ENCODE measurements around the gene SELENOW. TPM values are rescaled to one million over a fixed set of nuclear protein-coding genes. Genes with fewer than 3 reads are reported as not detected.

Gene SELENOW
- 441 TPM for polyA plus RNA-seq (2013, experiment 1 of 2)
- polyA plus RNA-seq (2013, experiment 2 of 2) = 434 TPM

DNA sequence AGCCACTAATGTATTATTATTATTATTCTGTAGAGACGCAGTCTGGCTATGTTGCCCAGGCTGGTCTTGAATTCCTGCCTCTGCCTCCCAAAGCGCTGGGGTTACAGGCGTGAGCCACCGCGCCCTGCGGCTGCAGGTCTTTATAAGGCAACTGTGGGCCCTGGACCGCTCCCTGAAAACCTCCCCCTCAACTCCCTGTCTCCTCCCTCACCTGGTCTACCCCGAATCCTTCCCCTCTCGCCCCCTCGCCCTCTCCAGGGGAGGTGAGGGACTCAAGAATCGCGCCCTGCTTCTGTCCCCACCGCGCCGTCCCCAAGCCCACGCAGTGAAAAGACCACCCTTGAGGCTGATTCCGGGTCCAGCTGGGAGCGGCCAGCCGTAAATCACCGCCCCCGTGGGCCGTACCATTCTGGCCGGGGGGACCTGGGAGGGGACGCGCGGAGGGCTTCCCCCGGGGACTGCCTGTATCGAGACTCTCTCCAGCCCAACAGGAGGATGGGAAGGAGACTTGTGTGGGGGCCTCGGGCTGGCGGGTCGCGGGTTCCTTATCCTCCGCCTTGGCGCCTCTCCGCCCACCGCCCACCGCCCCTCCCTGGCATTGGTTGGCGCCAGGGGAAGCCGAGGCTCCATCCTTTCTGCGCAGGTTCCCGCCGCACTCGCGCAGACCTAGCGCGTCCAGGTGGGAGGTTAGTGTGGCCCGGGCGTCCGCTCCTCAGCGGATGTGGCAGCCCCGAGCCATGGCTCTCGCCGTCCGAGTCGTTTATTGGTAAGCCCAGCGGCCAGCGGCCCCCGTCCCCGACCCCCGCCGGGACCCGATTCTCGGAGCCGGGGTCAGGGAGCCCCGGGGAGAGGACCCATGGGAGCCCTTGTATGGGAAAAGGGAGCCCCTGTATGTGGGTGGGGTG is at the start of gene SELENOW:
Gene SELENOW (plus strand): TSS at position 655 of the 905 bp plus-strand sequence. CDS start 83 bp downstream, at position 738.
- Histone ChIP-seq H3K79me1 (ENCODE audit: low read length) (peaks cover 17% of the 10 kb centered on the region), H2BK5ac (ENCODE audit: low read length) (peak within 1 kb of the TSS; percentile 96), H2BK120ac (ENCODE audit: low read depth, low read length) (peak within 1 kb of the TSS; percentile 14), H3K56ac (ENCODE audit: low read length) (peak within 1 kb of the TSS; percentile 100), H2AK5ac (ENCODE audit: low read length) (peak within 1 kb of the TSS; percentile 32), H3K27me3 (ENCODE audit: insufficient read depth, low read length, poor library complexity) (no peaks in the 10 kb centered on the region), H3K23ac (ENCODE audit: low read length) (no peak within 1 kb of the TSS), H4K8ac (ENCODE audit: low read depth, low read length) (no peak within 1 kb of the TSS), H3K79me2 (ENCODE audit: control insufficient read depth, insufficient read depth, low read length) (peaks cover 32% of the 10 kb centered on the region), H4K5ac (ENCODE audit: low read length) (no peak within 1 kb of the TSS), H3K4me3 (ENCODE audit: low read length) (peak within 1 kb of the TSS; percentile 96), H3K27ac (ENCODE audit: low read depth, low read length) (peak within 1 kb of the TSS; percentile 73), H3K18ac (ENCODE audit: low read length) (peak within 1 kb of the TSS; percentile 86), H3K4ac (ENCODE audit: low read depth, low read length) (peak within 1 kb of the TSS; percentile 90), H3K36me3 (ENCODE audit: control insufficient read depth, insufficient read depth, low read length) (peaks cover 11% of the 10 kb centered on the region), H3K4me2 (ENCODE audit: low read length) (peak within 1 kb of the TSS; percentile 95), H3K9ac (ENCODE audit: low read length) (peak within 1 kb of the TSS; percentile 99), H2BK15ac (replicated peaks; ENCODE audit: low read depth) (no peak within 1 kb of the TSS), H3K4me1 (ENCODE audit: control insufficient read depth, low read depth, low read length) (no peaks in the 10 kb centered on the region)
- peak; percentile 92 for DNase-seq
- no CpG with 5 or more reads among the region's 65 CpGs for WGBS (ENCODE audit: extremely low coverage, insufficient coverage, low lambda C conversion rate)

- Histone ChIP-seq H3K4ac (ENCODE audit: low read depth, low read length) (no peak overlapping the region), H3K56ac (ENCODE audit: low read length) (peak overlapping the region; percentile 79), H3K4me2 (ENCODE audit: low read length) (peak overlapping the region; percentile 54), H3K27ac (ENCODE audit: low read depth, low read length) (peak overlapping the region; percentile 71), H4K5ac (ENCODE audit: low read length) (no peak overlapping the region), H2BK120ac (ENCODE audit: low read depth, low read length) (no peak overlapping the region), H3K79me2 (ENCODE audit: control insufficient read depth, insufficient read depth, low read length) (no peaks in the 10 kb centered on the region), H3K36me3 (ENCODE audit: control insufficient read depth, insufficient read depth, low read length) (no peaks in the 10 kb centered on the region), H3K27me3 (ENCODE audit: insufficient read depth, low read length, poor library complexity) (no peaks in the 10 kb centered on the region), H2AK5ac (ENCODE audit: low read length) (no peak overlapping the region), H3K4me1 (ENCODE audit: control insufficient read depth, low read depth, low read length) (peaks cover 3% of the 10 kb centered on the region), H3K23ac (ENCODE audit: low read length) (no peak overlapping the region), H3K79me1 (ENCODE audit: low read length) (no peaks in the 10 kb centered on the region), H2BK5ac (ENCODE audit: low read length) (no peak overlapping the region), H2BK15ac (replicated peaks; ENCODE audit: low read depth) (no peak overlapping the region), H4K8ac (ENCODE audit: low read depth, low read length) (no peak overlapping the region), H3K9ac (ENCODE audit: low read length) (peak overlapping the region; percentile 28), H3K4me3 (ENCODE audit: low read length) (no peak overlapping the region), H3K18ac (ENCODE audit: low read length) (peak overlapping the region; percentile 10)
- no CpG with 5 or more reads among the region's 9 CpGs for whole genome bisulfite sequencing (ENCODE audit: extremely low coverage, insufficient coverage, low lambda C conversion rate)
- DNase-seq = peak; percentile 96
Measured at GRCh38 chr19:47729468-47729798, 49.1 kb upstream of the SELENOW start.

DNA sequence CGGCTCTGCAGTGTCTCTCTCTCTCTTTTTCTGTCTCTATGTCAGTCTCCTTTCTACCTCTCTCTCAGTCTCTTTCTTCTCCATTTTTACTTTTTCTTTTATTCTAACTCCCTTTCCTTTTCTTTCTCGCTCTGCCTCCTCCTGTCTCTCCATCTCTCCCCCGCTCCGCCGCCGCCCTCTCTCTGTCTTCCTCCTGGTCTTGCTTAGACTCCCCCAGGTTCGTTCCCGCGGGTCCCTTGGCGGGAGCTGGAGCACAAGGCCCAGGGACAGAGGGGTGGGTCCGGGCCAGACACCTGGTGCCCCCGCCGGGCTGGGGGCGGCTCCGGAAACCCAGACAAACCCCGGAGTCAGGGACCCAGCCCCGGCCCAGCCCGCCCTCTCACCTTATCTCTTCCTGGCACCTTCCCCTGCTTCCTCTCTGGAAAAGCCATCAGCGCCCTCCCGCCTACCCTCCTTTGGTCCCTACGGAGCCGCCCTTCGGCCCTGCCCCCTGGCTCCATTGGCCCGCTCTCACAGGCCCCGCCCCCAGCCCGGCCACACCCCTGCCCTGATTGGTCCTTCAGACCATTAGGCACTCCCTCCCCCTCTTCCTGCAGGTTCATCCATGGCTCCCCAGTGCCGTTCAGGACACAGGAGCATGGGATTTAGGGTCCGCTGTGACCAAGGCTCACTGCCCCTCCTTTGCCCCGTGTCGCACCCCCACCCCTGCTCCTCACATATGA is 48.5 kb upstream of the SELENOW start:
- Histone ChIP-seq H4K5ac (ENCODE audit: low read length) (no peak overlapping the region), H4K8ac (ENCODE audit: low read depth, low read length) (no peak overlapping the region), H3K27ac (ENCODE audit: low read depth, low read length) (peak overlapping the region; percentile 55), H3K4me2 (ENCODE audit: low read length) (peak overlapping the region; percentile 54), H3K23ac (ENCODE audit: low read length) (no peak overlapping the region), H3K4ac (ENCODE audit: low read depth, low read length) (peak overlapping the region; percentile 21), H3K36me3 (ENCODE audit: control insufficient read depth, insufficient read depth, low read length) (no peaks in the 10 kb centered on the region), H2AK5ac (ENCODE audit: low read length) (no peak overlapping the region), H3K4me1 (ENCODE audit: control insufficient read depth, low read depth, low read length) (peaks cover 3% of the 10 kb centered on the region), H3K4me3 (ENCODE audit: low read length) (no peak overlapping the region), H2BK15ac (replicated peaks; ENCODE audit: low read depth) (no peak overlapping the region), H2BK5ac (ENCODE audit: low read length) (no peak overlapping the region), H3K56ac (ENCODE audit: low read length) (peak overlapping the region; percentile 79), H3K79me1 (ENCODE audit: low read length) (no peaks in the 10 kb centered on the region), H3K79me2 (ENCODE audit: control insufficient read depth, insufficient read depth, low read length) (no peaks in the 10 kb centered on the region), H2BK120ac (ENCODE audit: low read depth, low read length) (no peak overlapping the region), H3K18ac (ENCODE audit: low read length) (peak overlapping the region; percentile 34), H3K9ac (ENCODE audit: low read length) (peak overlapping the region; percentile 28), H3K27me3 (ENCODE audit: insufficient read depth, low read length, poor library complexity) (no peaks in the 10 kb centered on the region)
- peak; percentile 95 for DNase-seq
- no CpG with 5 or more reads among the region's 30 CpGs for WGBS (ENCODE audit: extremely low coverage, insufficient coverage, low lambda C conversion rate)

- Histone ChIP-seq H2BK15ac (replicated peaks; ENCODE audit: low read depth) (no peak overlapping the region), H3K79me2 (ENCODE audit: control insufficient read depth, insufficient read depth, low read length) (no peaks in the 10 kb centered on the region), H2BK120ac (ENCODE audit: low read depth, low read length) (no peak overlapping the region), H4K5ac (ENCODE audit: low read length) (no peak overlapping the region), H3K79me1 (ENCODE audit: low read length) (no peaks in the 10 kb centered on the region), H2BK5ac (ENCODE audit: low read length) (no peak overlapping the region), H3K27me3 (ENCODE audit: insufficient read depth, low read length, poor library complexity) (no peaks in the 10 kb centered on the region), H3K27ac (ENCODE audit: low read depth, low read length) (no peak overlapping the region), H3K4ac (ENCODE audit: low read depth, low read length) (no peak overlapping the region), H3K56ac (ENCODE audit: low read length) (no peak overlapping the region), H3K9ac (ENCODE audit: low read length) (no peak overlapping the region), H3K4me2 (ENCODE audit: low read length) (no peak overlapping the region), H3K4me1 (ENCODE audit: control insufficient read depth, low read depth, low read length) (peaks cover 3% of the 10 kb centered on the region), H3K18ac (ENCODE audit: low read length) (no peak overlapping the region), H2AK5ac (ENCODE audit: low read length) (no peak overlapping the region), H4K8ac (ENCODE audit: low read depth, low read length) (no peak overlapping the region), H3K36me3 (ENCODE audit: control insufficient read depth, insufficient read depth, low read length) (no peaks in the 10 kb centered on the region), H3K4me3 (ENCODE audit: low read length) (no peak overlapping the region), H3K23ac (ENCODE audit: low read length) (no peak overlapping the region)
- DNase-seq = no peak
- no CpG with 5 or more reads among the region's 8 CpGs for WGBS (ENCODE audit: extremely low coverage, insufficient coverage, low lambda C conversion rate)
Measured at GRCh38 chr19:47730521-47730889, 48.0 kb upstream of the SELENOW start.

DNA sequence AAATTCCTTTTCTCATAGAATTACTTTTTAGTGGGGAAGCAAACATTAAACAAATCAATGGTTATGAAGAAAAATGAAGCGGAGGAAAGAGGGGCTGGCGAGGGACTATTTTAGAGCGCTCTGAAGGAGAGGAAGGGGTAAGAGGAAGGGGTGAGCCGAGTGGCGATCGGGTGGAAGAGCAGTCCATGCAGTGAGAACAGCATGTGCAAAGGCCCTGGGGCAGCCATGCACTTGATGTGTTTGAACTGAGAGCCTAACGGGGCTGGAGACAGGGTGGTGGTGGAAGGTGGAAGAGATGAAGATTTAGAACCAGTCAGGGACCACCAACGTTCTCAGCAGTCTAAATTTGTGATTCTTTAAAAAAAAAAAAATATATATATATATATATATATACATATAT is 47.6 kb upstream of the SELENOW start:
- no peaks in the 10 kb centered on the region for H3K36me3 ChIP-seq (ENCODE audit: control insufficient read depth, insufficient read depth, low read length)
- H2BK15ac ChIP-seq (replicated peaks; ENCODE audit: low read depth) = no peak overlapping the region
- H3K27ac ChIP-seq (ENCODE audit: low read depth, low read length) = no peak overlapping the region
- peaks cover 3% of the 10 kb centered on the region for H3K4me1 ChIP-seq (ENCODE audit: control insufficient read depth, low read depth, low read length)
- H3K4me2 ChIP-seq (ENCODE audit: low read length) = no peak overlapping the region
- no peak overlapping the region for H3K4ac ChIP-seq (ENCODE audit: low read depth, low read length)
- DNase-seq = no peak
- H3K18ac ChIP-seq (ENCODE audit: low read length) = no peak overlapping the region
- H3K56ac ChIP-seq (ENCODE audit: low read length) = no peak overlapping the region
- no peak overlapping the region for H3K9ac ChIP-seq (ENCODE audit: low read length)
- H2BK5ac ChIP-seq (ENCODE audit: low read length) = no peak overlapping the region
- H3K79me2 ChIP-seq (ENCODE audit: control insufficient read depth, insufficient read depth, low read length) = no peaks in the 10 kb centered on the region
- H2AK5ac ChIP-seq (ENCODE audit: low read length) = no peak overlapping the region
- no peaks in the 10 kb centered on the region for H3K27me3 ChIP-seq (ENCODE audit: insufficient read depth, low read length, poor library complexity)
- H4K8ac ChIP-seq (ENCODE audit: low read depth, low read length) = no peak overlapping the region
- H2BK120ac ChIP-seq (ENCODE audit: low read depth, low read length) = no peak overlapping the region
- H3K4me3 ChIP-seq (ENCODE audit: low read length) = no peak overlapping the region
- no peak overlapping the region for H3K23ac ChIP-seq (ENCODE audit: low read length)
- no peaks in the 10 kb centered on the region for H3K79me1 ChIP-seq (ENCODE audit: low read length)
- no CpG with 5 or more reads among the region's 8 CpGs for WGBS (ENCODE audit: extremely low coverage, insufficient coverage, low lambda C conversion rate)
- no peak overlapping the region for H4K5ac ChIP-seq (ENCODE audit: low read length)

Data from mesendoderm (in vitro differentiated cells).